H1 (cell line): ENCODE measurements around the gene CAPN7.

Experiments
- BACH1 ChIP-seq: IDR thresholded peaks from 2 replicates; pipeline ENCODE4 v1.6.1; 2012; ENCODE audit warnings: low read length, improper control_type of control experiment
- EP300 ChIP-seq, 2 experiments: IDR thresholded peaks; 1 replicate in 1 of 2; 2 replicates in 1 of 2; pipeline ENCODE4 v1.6.1; 2011 to 2012; ENCODE audit warnings: low read depth in 2 of 2, low read length in 2 of 2, mild to moderate bottlenecking in 2 of 2, borderline replicate concordance in 1 of 2, inconsistent platforms in 1 of 2, moderate library complexity in 1 of 2
- EZH2 ChIP-seq: fragments of 200-600 bp; sonication (generic); IDR thresholded peaks from 2 replicates; pipeline ENCODE4 v1.7.1; 2012; ENCODE audit warnings: low read depth, mild to moderate bottlenecking, moderate library complexity, low read length, inconsistent platforms; ENCODE audit not compliant: severe bottlenecking
- FOSL1 ChIP-seq: IDR thresholded peaks from 2 replicates; pipeline ENCODE4 v1.6.1; 2011; ENCODE audit warnings: mild to moderate bottlenecking, low read depth, low read length, moderate library complexity; ENCODE audit not compliant: insufficient read depth
- GABPA ChIP-seq: IDR thresholded peaks from 2 replicates; pipeline ENCODE4 v1.6.1; 2011; ENCODE audit warnings: mild to moderate bottlenecking, low read length, moderate library complexity, borderline replicate concordance; ENCODE audit not compliant: insufficient read depth
- KDM4A ChIP-seq: IDR thresholded peaks from one replicate; pipeline ENCODE4 v1.7.1; 2012; ENCODE audit warnings: low read depth, mild to moderate bottlenecking, moderate library complexity, low read length, inconsistent platforms; ENCODE audit not compliant: severe bottlenecking
- POLR2A ChIP-seq, 2 experiments: IDR thresholded peaks; 1 replicate in 1 of 2; 2 replicates in 1 of 2; pipeline ENCODE4 v1.6.1; 2011; ENCODE audit warnings: low read depth in 2 of 2, low read length in 2 of 2, mild to moderate bottlenecking in 2 of 2; ENCODE audit errors: control extremely low read depth in 1 of 2
- POLR2AphosphoS5 ChIP-seq: IDR thresholded peaks from 2 replicates; pipeline ENCODE4 v1.6.1; 2011; ENCODE audit warnings: low read depth, low read length
- TEAD4 ChIP-seq: IDR thresholded peaks from 2 replicates; pipeline ENCODE4 v1.6.1; 2012; ENCODE audit warnings: low read depth, low read length, inconsistent platforms, mixed read lengths
- YY1 ChIP-seq: IDR thresholded peaks from 2 replicates; pipeline ENCODE4 v1.6.1; 2011; ENCODE audit warnings: low read depth, mild to moderate bottlenecking, low read length
- TF ChIP-seq, protein P1 (sequence below), 3 experiments: IDR thresholded peaks; 1 replicate in 2 of 3; 2 replicates in 1 of 3; pipeline versions ENCODE4 v1.5.1 to v1.6.1; 2011; ENCODE audit warnings: low read length in 3 of 3, mild to moderate bottlenecking in 3 of 3, inconsistent platforms in 2 of 3, low read depth in 1 of 3, moderate library complexity in 1 of 3; ENCODE audit not compliant: insufficient read depth in 1 of 3; ENCODE audit errors: control extremely low read depth in 1 of 3
- TF ChIP-seq, protein P2 (sequence below): IDR thresholded peaks from 2 replicates; pipeline ENCODE4 v1.6.1; 2011; ENCODE audit warnings: low read length, improper control_type of control experiment
- TF ChIP-seq, protein P3 (sequence below): IDR thresholded peaks from 2 replicates; pipeline ENCODE4 v1.6.1; 2012; ENCODE audit warnings: inconsistent platforms

DNA sequence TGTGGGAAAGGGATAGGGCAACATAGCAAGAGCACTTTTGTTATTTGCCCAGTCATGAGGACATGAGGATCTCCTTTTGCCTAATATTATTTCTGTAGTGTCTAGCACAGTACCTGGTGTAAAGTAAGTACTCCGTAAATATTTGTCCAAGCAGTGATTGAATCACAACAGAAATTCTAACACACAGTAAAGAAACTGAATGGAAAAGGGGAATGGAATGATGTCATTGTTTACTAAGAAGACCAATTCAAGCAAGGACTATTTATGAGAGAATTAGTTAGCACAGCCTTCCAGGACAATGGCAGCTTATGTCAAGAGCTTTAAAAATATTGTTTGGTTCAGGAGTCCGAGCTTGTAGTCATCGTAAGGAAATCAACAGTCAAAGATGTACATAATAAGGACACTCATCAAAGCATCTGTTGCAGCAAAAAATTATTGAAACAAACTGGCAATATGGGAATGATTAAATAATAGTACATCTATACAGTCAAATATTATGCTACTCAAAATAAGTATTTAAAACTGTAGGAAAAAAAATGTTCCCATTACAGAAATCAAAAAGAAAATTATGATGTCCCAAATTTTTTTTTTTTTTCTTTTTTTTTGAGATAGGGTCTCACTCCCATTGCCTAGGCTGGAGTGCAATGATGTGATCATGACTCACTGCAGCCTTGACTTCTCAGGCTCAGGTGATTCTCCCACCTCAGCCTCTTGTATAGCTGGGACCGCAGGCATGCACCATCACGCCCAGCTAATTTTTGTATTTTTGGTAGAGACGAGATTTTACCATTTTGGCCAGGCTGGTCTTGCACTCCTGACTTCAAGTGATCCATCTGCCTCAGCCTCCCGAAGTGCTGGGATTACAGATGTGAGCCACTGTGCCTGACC, 17.9 kb downstream of the CAPN7 start:
- TF ChIP-seq, protein P1, sequence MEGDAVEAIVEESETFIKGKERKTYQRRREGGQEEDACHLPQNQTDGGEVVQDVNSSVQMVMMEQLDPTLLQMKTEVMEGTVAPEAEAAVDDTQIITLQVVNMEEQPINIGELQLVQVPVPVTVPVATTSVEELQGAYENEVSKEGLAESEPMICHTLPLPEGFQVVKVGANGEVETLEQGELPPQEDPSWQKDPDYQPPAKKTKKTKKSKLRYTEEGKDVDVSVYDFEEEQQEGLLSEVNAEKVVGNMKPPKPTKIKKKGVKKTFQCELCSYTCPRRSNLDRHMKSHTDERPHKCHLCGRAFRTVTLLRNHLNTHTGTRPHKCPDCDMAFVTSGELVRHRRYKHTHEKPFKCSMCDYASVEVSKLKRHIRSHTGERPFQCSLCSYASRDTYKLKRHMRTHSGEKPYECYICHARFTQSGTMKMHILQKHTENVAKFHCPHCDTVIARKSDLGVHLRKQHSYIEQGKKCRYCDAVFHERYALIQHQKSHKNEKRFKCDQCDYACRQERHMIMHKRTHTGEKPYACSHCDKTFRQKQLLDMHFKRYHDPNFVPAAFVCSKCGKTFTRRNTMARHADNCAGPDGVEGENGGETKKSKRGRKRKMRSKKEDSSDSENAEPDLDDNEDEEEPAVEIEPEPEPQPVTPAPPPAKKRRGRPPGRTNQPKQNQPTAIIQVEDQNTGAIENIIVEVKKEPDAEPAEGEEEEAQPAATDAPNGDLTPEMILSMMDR (IDR thresholded peaks at IDR 0.05; ENCODE audit: control extremely low read depth in 1 of 3, insufficient read depth in 1 of 3, low read depth in 1 of 3, low read length in 3 of 3), result no peak
- TF ChIP-seq KDM4A (no peak), EZH2 (no peak), FOSL1 (no peak), EP300 (IDR thresholded peaks at IDR 0.05; ENCODE audit: borderline replicate concordance in 1 of 2, low read depth in 2 of 2, low read length in 2 of 2) (no peak), TEAD4 (no peak), GABPA (no peak), POLR2AphosphoS5 (no peak), POLR2A (IDR thresholded peaks at IDR 0.05; ENCODE audit: control extremely low read depth in 1 of 2, low read depth in 2 of 2, low read length in 2 of 2) (no peak), YY1 (no peak), BACH1 (no peak)
- TF ChIP-seq, protein P2, sequence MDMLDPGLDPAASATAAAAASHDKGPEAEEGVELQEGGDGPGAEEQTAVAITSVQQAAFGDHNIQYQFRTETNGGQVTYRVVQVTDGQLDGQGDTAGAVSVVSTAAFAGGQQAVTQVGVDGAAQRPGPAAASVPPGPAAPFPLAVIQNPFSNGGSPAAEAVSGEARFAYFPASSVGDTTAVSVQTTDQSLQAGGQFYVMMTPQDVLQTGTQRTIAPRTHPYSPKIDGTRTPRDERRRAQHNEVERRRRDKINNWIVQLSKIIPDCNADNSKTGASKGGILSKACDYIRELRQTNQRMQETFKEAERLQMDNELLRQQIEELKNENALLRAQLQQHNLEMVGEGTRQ, result no peak
- TF ChIP-seq, protein P3, sequence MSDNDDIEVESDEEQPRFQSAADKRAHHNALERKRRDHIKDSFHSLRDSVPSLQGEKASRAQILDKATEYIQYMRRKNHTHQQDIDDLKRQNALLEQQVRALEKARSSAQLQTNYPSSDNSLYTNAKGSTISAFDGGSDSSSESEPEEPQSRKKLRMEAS, result no peak
